ENCODE data around the gene OGT. TPM values are rescaled to one million over a fixed set of nuclear protein-coding genes. Genes with fewer than 3 reads are reported as not detected.
A peak's percentile ranks its signal among the peaks of the same experiment; 100 is the strongest.

OGT gene
- total RNA-seq, 1 experiment from 2014 or later: 116 TPM

DNA sequence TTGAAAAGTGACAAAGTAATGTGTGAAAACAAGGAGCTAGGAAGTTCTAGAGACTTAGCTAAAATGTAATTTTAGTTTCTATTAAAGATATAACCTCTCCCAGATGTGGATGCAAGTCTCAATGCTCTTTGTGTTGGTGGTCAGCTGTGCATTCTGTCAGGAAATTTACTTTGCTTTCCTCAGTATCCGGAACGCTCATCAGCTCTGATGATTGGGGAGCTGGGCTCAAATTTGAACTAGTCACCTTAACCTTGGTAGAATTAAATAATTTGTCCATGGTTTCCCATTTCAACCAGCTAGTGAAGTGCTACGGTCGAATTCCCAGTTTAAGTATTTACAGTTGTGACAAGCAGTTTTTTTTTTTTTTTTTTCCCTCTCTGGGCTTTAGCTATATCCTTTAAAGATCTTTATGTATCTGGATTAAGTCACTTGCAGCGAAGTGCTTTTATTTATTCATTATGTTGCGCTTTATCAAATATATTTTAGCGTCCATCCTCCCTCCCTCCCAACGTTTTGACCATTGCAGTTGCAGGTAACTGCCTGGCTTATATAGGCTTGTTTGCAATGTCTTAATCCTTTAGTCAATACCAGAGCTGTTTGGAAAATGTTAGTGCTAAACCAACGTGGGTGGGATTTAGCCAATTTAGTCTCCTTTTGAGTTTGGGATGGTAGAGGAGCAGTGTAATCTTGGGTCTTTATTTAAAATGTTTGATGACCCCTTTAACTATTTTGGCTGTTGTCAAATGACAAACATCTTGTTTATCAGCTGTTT, 2.1 kb downstream of the OGT start:
- WGBS (ENCODE audit: extremely low coverage, insufficient read length, low lambda C conversion rate): no CpG with 5 or more reads among the region's 9 CpGs
- H3K9me3 Mint-ChIP-seq: peaks cover 59 to 67% of the 10 kb centered on the region in 2 experiments
- no peak overlapping the region for H2BK15ac ChIP-seq (ENCODE audit: low read depth, low read length)
- H3K27ac Mint-ChIP-seq: peak overlapping the region; percentile 27 to 65 (median 49); a peak in 3 of 7 replicates
- no peak overlapping the region for H4K5ac ChIP-seq (ENCODE audit: insufficient read length, low read depth, low read length)
- H3K36me3 Mint-ChIP-seq (ENCODE audit: insufficient read depth in 1 of 3, low read depth in 3 of 3): peaks cover 17 to 49% (median 31%) of the 10 kb centered on the region in 3 experiments
- H3K18ac ChIP-seq (ENCODE audit: insufficient read length, low read depth, low read length): no peak overlapping the region
- no peak overlapping the region for H2BK120ac ChIP-seq (ENCODE audit: low read depth, low read length, poor library complexity, severe bottlenecking)
- H2BK20ac ChIP-seq (ENCODE audit: low read depth, low read length, poor library complexity, severe bottlenecking): no peak overlapping the region
- H3K4ac ChIP-seq (ENCODE audit: low read depth, low read length): no peak overlapping the region
- no peak overlapping the region for H3K27ac ChIP-seq (ENCODE audit: insufficient read length, low read depth, low read length)
- H3K79me2 ChIP-seq (ENCODE audit: insufficient read depth, low read length): peaks cover 39% of the 10 kb centered on the region; the same call in 1 of the 2 replicates
- peaks cover 2% of the 10 kb centered on the region; the same call in 1 of the 2 replicates for H3K27me3 Mint-ChIP-seq (ENCODE audit: low read depth)
- H4K20me1 ChIP-seq (ENCODE audit: control insufficient read depth, insufficient read depth, insufficient read length): no peaks in the 10 kb centered on the region
- H3K9ac ChIP-seq (ENCODE audit: extremely low read depth, insufficient read length, low read length): peak overlapping the region; percentile 94
- H3K23ac ChIP-seq (ENCODE audit: insufficient read length, low read depth, low read length): no peak overlapping the region
- no peak overlapping the region for H3T11ph ChIP-seq (ENCODE audit: low read length)
- H3K4me1 Mint-ChIP-seq: peaks cover 10 to 28% of the 10 kb centered on the region in 2 experiments
- H3K14ac ChIP-seq (ENCODE audit: insufficient read depth, low read length): no peak overlapping the region
- TF ChIP-seq, protein P1, sequence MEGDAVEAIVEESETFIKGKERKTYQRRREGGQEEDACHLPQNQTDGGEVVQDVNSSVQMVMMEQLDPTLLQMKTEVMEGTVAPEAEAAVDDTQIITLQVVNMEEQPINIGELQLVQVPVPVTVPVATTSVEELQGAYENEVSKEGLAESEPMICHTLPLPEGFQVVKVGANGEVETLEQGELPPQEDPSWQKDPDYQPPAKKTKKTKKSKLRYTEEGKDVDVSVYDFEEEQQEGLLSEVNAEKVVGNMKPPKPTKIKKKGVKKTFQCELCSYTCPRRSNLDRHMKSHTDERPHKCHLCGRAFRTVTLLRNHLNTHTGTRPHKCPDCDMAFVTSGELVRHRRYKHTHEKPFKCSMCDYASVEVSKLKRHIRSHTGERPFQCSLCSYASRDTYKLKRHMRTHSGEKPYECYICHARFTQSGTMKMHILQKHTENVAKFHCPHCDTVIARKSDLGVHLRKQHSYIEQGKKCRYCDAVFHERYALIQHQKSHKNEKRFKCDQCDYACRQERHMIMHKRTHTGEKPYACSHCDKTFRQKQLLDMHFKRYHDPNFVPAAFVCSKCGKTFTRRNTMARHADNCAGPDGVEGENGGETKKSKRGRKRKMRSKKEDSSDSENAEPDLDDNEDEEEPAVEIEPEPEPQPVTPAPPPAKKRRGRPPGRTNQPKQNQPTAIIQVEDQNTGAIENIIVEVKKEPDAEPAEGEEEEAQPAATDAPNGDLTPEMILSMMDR (conservative IDR thresholded peaks at IDR 0.05): no peak
- no peak overlapping the region for H2AK5ac ChIP-seq (ENCODE audit: insufficient read length, low read length)
- no peak overlapping the region for H2BK12ac ChIP-seq (ENCODE audit: insufficient read length, low read depth, low read length)
- peaks cover 41% of the 10 kb centered on the region for H3K9me3 ChIP-seq (ENCODE audit: control insufficient read depth, low read depth, low read length)
- H3K23me2 ChIP-seq (ENCODE audit: insufficient read length, low read depth, low read length, poor library complexity, severe bottlenecking): peaks cover 8% of the 10 kb centered on the region
- no peak overlapping the region for H3K56ac ChIP-seq (ENCODE audit: insufficient read length, low read depth, low read length)
- H2BK5ac ChIP-seq (ENCODE audit: insufficient read length, low read length): no peak overlapping the region
- H2AFZ ChIP-seq (ENCODE audit: low read length): no peak overlapping the region
- peak overlapping the region; percentile 92 to 95 for H3K4me3 Mint-ChIP-seq
- no peaks in the 10 kb centered on the region; the same call in none of the 2 replicates for H3K4me1 ChIP-seq (ENCODE audit: insufficient read depth, low read length)
- H4K91ac ChIP-seq (ENCODE audit: insufficient read length, low read depth, low read length): no peak overlapping the region
- DNase-seq: no peak
- no peaks in the 10 kb centered on the region for H3K79me1 ChIP-seq (ENCODE audit: insufficient read depth, low read depth, low read length, poor library complexity, severe bottlenecking)
- H3K27me3 ChIP-seq (ENCODE audit: insufficient read depth, low read length): no peaks in the 10 kb centered on the region
- no peak overlapping the region for H4K8ac ChIP-seq (replicated peaks; ENCODE audit: insufficient read length, low read depth, low read length)
- peak overlapping the region; percentile 65 for H3K4me2 ChIP-seq (ENCODE audit: insufficient read depth, insufficient read length, low read length)
